ENCODE measurements around the gene PCDH17.

Gene PCDH17

DNA sequence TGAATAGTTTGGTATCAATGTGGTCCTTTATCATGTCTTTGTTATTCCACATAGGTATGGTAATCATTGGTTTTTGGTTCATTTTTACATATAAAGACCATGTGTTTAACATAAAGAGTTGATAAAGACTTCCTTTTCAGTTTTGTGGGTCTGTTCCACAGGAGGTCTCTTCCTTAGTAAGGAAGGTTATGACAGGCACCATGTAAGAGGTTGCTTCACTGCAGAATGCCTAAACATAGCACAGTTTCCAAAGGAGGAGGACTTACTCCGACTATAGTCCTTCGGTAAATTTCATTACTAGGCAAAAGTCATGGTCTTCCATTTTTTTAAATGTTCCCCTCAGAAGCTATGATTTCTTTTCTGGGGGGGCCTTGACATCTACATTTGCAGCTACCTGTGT, 27.1 kb upstream of the PCDH17 start:
- Histone ChIP-seq H3K36me3 (ENCODE audit: insufficient read depth, low read length) (no peaks in the 10 kb centered on the region), H4K20me1 (ENCODE audit: insufficient read depth, low read length) (no peaks in the 10 kb centered on the region), H3K9me2 (ENCODE audit: low read depth, low read length) (no peaks in the 10 kb centered on the region; the same call in 1 of the 2 replicates), H2AFZ (ENCODE audit: low read length) (no peak overlapping the region), H3K27ac (ENCODE audit: low read depth, low read length, poor library complexity, severe bottlenecking) (no peak overlapping the region), H3K27me3 (ENCODE audit: insufficient read depth, low read length) (no peaks in the 10 kb centered on the region), H3K9me3 (ENCODE audit: low read length) (no peaks in the 10 kb centered on the region), H3K79me2 (ENCODE audit: insufficient read depth, low read length) (no peaks in the 10 kb centered on the region), H3K4me2 (ENCODE audit: low read length) (no peak overlapping the region), H3K9ac (ENCODE audit: low read length) (no peak overlapping the region), H3K4me1 (ENCODE audit: insufficient read depth, low read length, severe bottlenecking) (no peaks in the 10 kb centered on the region), H3K4me3 (ENCODE audit: low read depth, low read length, poor library complexity, severe bottlenecking) (no peak overlapping the region), H3F3A (ENCODE audit: insufficient read depth, low read length) (no peaks in the 10 kb centered on the region)
- no peak for TF ChIP-seq EZH2 (IDR thresholded peaks at IDR 0.05; ENCODE audit: borderline replicate concordance, low read length)
- TF ChIP-seq, protein P1, sequence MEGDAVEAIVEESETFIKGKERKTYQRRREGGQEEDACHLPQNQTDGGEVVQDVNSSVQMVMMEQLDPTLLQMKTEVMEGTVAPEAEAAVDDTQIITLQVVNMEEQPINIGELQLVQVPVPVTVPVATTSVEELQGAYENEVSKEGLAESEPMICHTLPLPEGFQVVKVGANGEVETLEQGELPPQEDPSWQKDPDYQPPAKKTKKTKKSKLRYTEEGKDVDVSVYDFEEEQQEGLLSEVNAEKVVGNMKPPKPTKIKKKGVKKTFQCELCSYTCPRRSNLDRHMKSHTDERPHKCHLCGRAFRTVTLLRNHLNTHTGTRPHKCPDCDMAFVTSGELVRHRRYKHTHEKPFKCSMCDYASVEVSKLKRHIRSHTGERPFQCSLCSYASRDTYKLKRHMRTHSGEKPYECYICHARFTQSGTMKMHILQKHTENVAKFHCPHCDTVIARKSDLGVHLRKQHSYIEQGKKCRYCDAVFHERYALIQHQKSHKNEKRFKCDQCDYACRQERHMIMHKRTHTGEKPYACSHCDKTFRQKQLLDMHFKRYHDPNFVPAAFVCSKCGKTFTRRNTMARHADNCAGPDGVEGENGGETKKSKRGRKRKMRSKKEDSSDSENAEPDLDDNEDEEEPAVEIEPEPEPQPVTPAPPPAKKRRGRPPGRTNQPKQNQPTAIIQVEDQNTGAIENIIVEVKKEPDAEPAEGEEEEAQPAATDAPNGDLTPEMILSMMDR (IDR thresholded peaks at IDR 0.05; ENCODE audit: low read length): no peak

- no peak overlapping the region for H2AFZ ChIP-seq (ENCODE audit: low read length)
- H3K9ac ChIP-seq (ENCODE audit: low read length): no peak overlapping the region
- no peak overlapping the region for H3K27ac ChIP-seq (ENCODE audit: low read depth, low read length, poor library complexity, severe bottlenecking)
- H4K20me1 ChIP-seq (ENCODE audit: insufficient read depth, low read length): no peaks in the 10 kb centered on the region
- no peaks in the 10 kb centered on the region for H3K9me3 ChIP-seq (ENCODE audit: low read length)
- H3K27me3 ChIP-seq (ENCODE audit: insufficient read depth, low read length): no peaks in the 10 kb centered on the region
- no peak overlapping the region for H3K4me2 ChIP-seq (ENCODE audit: low read length)
- no peaks in the 10 kb centered on the region for H3F3A ChIP-seq (ENCODE audit: insufficient read depth, low read length)
- H3K4me3 ChIP-seq (ENCODE audit: low read depth, low read length, poor library complexity, severe bottlenecking): no peak overlapping the region
- TF ChIP-seq EZH2 (IDR thresholded peaks at IDR 0.05; ENCODE audit: borderline replicate concordance, low read length): no peak
- TF ChIP-seq, protein P1 (IDR thresholded peaks at IDR 0.05; ENCODE audit: low read length): no peak
- H3K79me2 ChIP-seq (ENCODE audit: insufficient read depth, low read length): no peaks in the 10 kb centered on the region
- no peaks in the 10 kb centered on the region; the same call in 1 of the 2 replicates for H3K9me2 ChIP-seq (ENCODE audit: low read depth, low read length)
- no peaks in the 10 kb centered on the region for H3K36me3 ChIP-seq (ENCODE audit: insufficient read depth, low read length)
- no peaks in the 10 kb centered on the region for H3K4me1 ChIP-seq (ENCODE audit: insufficient read depth, low read length, severe bottlenecking)
Measured at GRCh38 chr13:57611969-57612368, 19.6 kb upstream of the PCDH17 start.

DNA sequence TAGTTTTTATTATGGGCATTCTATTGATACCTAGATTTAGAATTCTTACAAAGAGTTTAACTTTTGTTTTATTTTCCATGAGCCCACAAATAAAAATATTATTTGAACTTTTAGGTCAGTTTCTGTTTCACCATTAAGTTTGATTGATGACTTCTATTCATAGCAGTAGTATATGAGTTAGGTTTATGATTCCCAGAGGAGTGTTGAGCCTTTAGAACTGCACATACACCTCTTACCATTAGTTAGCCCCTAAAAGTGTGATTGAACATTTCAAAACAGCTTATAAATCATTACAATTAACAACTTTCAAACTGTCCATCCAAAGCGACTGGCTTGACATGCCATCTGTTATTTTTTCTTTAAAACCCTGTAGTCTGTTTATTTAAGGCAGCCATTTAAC, 19.0 kb upstream of the PCDH17 start:
- Histone ChIP-seq H3F3A (ENCODE audit: insufficient read depth, low read length) (no peaks in the 10 kb centered on the region), H3K27ac (ENCODE audit: low read depth, low read length, poor library complexity, severe bottlenecking) (no peak overlapping the region), H3K36me3 (ENCODE audit: insufficient read depth, low read length) (no peaks in the 10 kb centered on the region), H3K4me3 (ENCODE audit: low read depth, low read length, poor library complexity, severe bottlenecking) (no peak overlapping the region), H3K9me2 (ENCODE audit: low read depth, low read length) (no peaks in the 10 kb centered on the region), H3K9me3 (ENCODE audit: low read length) (no peaks in the 10 kb centered on the region), H3K79me2 (ENCODE audit: insufficient read depth, low read length) (no peaks in the 10 kb centered on the region), H3K9ac (ENCODE audit: low read length) (no peak overlapping the region), H3K27me3 (ENCODE audit: insufficient read depth, low read length) (no peaks in the 10 kb centered on the region), H3K4me1 (ENCODE audit: insufficient read depth, low read length, severe bottlenecking) (no peaks in the 10 kb centered on the region), H4K20me1 (ENCODE audit: insufficient read depth, low read length) (no peaks in the 10 kb centered on the region), H2AFZ (ENCODE audit: low read length) (no peak overlapping the region), H3K4me2 (ENCODE audit: low read length) (no peak overlapping the region)
- TF ChIP-seq, protein P1 (IDR thresholded peaks at IDR 0.05; ENCODE audit: low read length): no peak
- no peak for TF ChIP-seq EZH2 (IDR thresholded peaks at IDR 0.05; ENCODE audit: borderline replicate concordance, low read length)

Data from OCI-LY1 (cell line).